Fibroblast of lung (primary cell): Measurements from ENCODE around the gene STXBP4. TPM values are rescaled to one million over a fixed set of nuclear protein-coding genes. Genes with fewer than 3 reads are reported as not detected.

Source experiments
- DNase-seq, 2 donors: peaks; one replicate each; pipeline versions ENCODE4 v3.0.0 to v3.0.0-alpha.2; 2010; ENCODE audit warnings: low read depth in 2 of 2
- H2AFZ ChIP-seq: 2 replicates; pipeline ENCODE4 v1.5.1; 2012; ENCODE audit warnings: low read length, control low read depth, inconsistent platforms
- H3K27ac ChIP-seq: 2 replicates; pipeline ENCODE4 v1.5.1; 2011; ENCODE audit warnings: low read length, control low read depth; ENCODE audit not compliant: insufficient read depth
- H3K27me3 ChIP-seq: 2 replicates; pipeline ENCODE4 v1.5.1; 2011; ENCODE audit warnings: mild to moderate bottlenecking, low read length; ENCODE audit not compliant: control insufficient read depth, insufficient read depth
- H3K36me3 ChIP-seq: 2 replicates; pipeline ENCODE4 v1.5.1; 2011; ENCODE audit warnings: low read length; ENCODE audit not compliant: control insufficient read depth, insufficient read depth
- H3K4me1 ChIP-seq: 2 replicates; pipeline ENCODE4 v1.5.1; 2011; ENCODE audit warnings: low read length; ENCODE audit not compliant: control insufficient read depth, insufficient read depth; ENCODE audit errors: extremely low read depth
- H3K4me2 ChIP-seq: 2 replicates; pipeline ENCODE4 v1.5.1; 2011; ENCODE audit warnings: low read length, control low read depth; ENCODE audit not compliant: insufficient read depth; ENCODE audit errors: extremely low read depth
- H3K4me3 ChIP-seq, 4 experiments: fragments of 200-600 bp in 1 of 4; sonication (generic) in 1 of 4; replicated peaks in 1 of 4; 2 replicates each; pipeline ENCODE4 v1.5.1; 2011 to 2016; ENCODE audit warnings: low read length in 4 of 4, low read depth in 3 of 4, mild to moderate bottlenecking in 3 of 4, control low read depth in 2 of 4, inconsistent platforms in 1 of 4, mixed read lengths in 1 of 4; ENCODE audit not compliant: insufficient read depth in 1 of 4; ENCODE audit errors: control extremely low read depth in 1 of 4
- H3K79me2 ChIP-seq: 2 replicates; pipeline ENCODE4 v1.5.1; 2012; ENCODE audit warnings: mild to moderate bottlenecking, low read length, inconsistent platforms; ENCODE audit not compliant: control insufficient read depth, insufficient read depth
- H3K9ac ChIP-seq: 2 replicates; pipeline ENCODE4 v1.5.1; 2011; ENCODE audit warnings: mild to moderate bottlenecking, low read length, control low read depth; ENCODE audit not compliant: insufficient read depth
- H3K9me3 ChIP-seq: 2 replicates; pipeline ENCODE4 v1.5.1; 2012; ENCODE audit warnings: low read depth, low read length; ENCODE audit not compliant: control insufficient read depth, insufficient read depth
- H4K20me1 ChIP-seq: 2 replicates; pipeline ENCODE4 v1.5.1; 2011; ENCODE audit warnings: low read length; ENCODE audit not compliant: control insufficient read depth, insufficient read depth; ENCODE audit errors: extremely low read depth
- CTCF ChIP-seq, 2 donors: IDR thresholded peaks in 1 of 2; conservative IDR thresholded peaks in 1 of 2; 1 replicate in 1 of 2; 2 replicates in 1 of 2; pipeline ENCODE4 v1.5.1; 2011 to 2012; ENCODE audit warnings: low read length in 2 of 2, control low read depth in 1 of 2, inconsistent platforms in 1 of 2, low read depth in 1 of 2, mild to moderate bottlenecking in 1 of 2
- EZH2 ChIP-seq: IDR thresholded peaks from 2 replicates; pipeline ENCODE4 v1.5.1; 2012; ENCODE audit warnings: low read length, control low read depth, mild to moderate bottlenecking; ENCODE audit errors: missing control alignments
- polyA plus RNA-seq, 2 donors: library from polyadenylated mRNA; depleted of rRNA in 1 of 2; stranded (reverse) in 1 of 2; unstranded in 1 of 2; fragments of >200 nt; gene quantifications; 2 replicates each; pipeline ENCODE4 v1.2.1, GENCODE V29; 2011 to 2012; ENCODE audit warnings: missing spikeins in 1 of 2
- total RNA-seq: library from RNA; depleted of rRNA; stranded (reverse); fragments of >200 nt; gene quantifications from 2 replicates; pipeline ENCODE4 v1.2.1, GENCODE V29; 2014

STXBP4 gene
- total and polyA plus RNA-seq, 2 donors (not counting 1 experiment from before 2014, with no cell fraction given), result 5.6 to 9.8 TPM

- Histone ChIP-seq H3K4me1 (peaks cover 2% of the 10 kb centered on the region), H3K9ac (no peak overlapping the region), H3K9me3 (no peaks in the 10 kb centered on the region), H4K20me1 (no peaks in the 10 kb centered on the region), H3K4me3 (no peak overlapping the region), H2AFZ (no peak overlapping the region), H3K79me2 (no peaks in the 10 kb centered on the region), H3K4me2 (peak overlapping the region; percentile 23), H3K36me3 (no peaks in the 10 kb centered on the region), H3K27me3 (no peaks in the 10 kb centered on the region), H3K27ac (no peak overlapping the region)
- TF ChIP-seq EZH2 (no peak), CTCF (conservative IDR thresholded peaks at IDR 0.05 in 1 of 2, IDR thresholded peaks at IDR 0.05 in 1 of 2; ENCODE audit: low read depth in 1 of 2, low read length in 2 of 2) (no peak)
- peak; percentile 93 to 99 for DNase-seq
Observed at GRCh38 chr17:54948380-54948779, 20.2 kb upstream of the STXBP4 start.

GRCh38 chr17:54950116-54950515 lies 18.4 kb upstream of the STXBP4 start:
- Histone ChIP-seq H3K36me3 (no peaks in the 10 kb centered on the region), H3K27ac (no peak overlapping the region), H3K4me1 (peaks cover 2% of the 10 kb centered on the region), H3K4me2 (no peak overlapping the region), H3K4me3 (no peak overlapping the region), H3K27me3 (no peaks in the 10 kb centered on the region), H3K79me2 (no peaks in the 10 kb centered on the region), H2AFZ (no peak overlapping the region), H3K9me3 (no peaks in the 10 kb centered on the region), H4K20me1 (no peaks in the 10 kb centered on the region), H3K9ac (no peak overlapping the region)
- DNase-seq, result no peak
- TF ChIP-seq CTCF (conservative IDR thresholded peaks at IDR 0.05 in 1 of 2, IDR thresholded peaks at IDR 0.05 in 1 of 2; ENCODE audit: low read depth in 1 of 2, low read length in 2 of 2), result no peak
- no peak for TF ChIP-seq EZH2

- Histone ChIP-seq H3K27me3 (no peaks in the 10 kb centered on the region), H3K36me3 (no peaks in the 10 kb centered on the region), H3K4me1 (peaks cover 2% of the 10 kb centered on the region), H3K9ac (no peak overlapping the region), H3K9me3 (no peaks in the 10 kb centered on the region), H2AFZ (no peak overlapping the region), H3K4me3 (no peak overlapping the region), H3K27ac (no peak overlapping the region), H4K20me1 (no peaks in the 10 kb centered on the region), H3K4me2 (no peak overlapping the region), H3K79me2 (no peaks in the 10 kb centered on the region)
- no peak for DNase-seq
- no peak for TF ChIP-seq CTCF (conservative IDR thresholded peaks at IDR 0.05 in 1 of 2, IDR thresholded peaks at IDR 0.05 in 1 of 2; ENCODE audit: low read depth in 1 of 2, low read length in 2 of 2)
- no peak for TF ChIP-seq EZH2
Observed at GRCh38 chr17:54951286-54951685, 17.3 kb upstream of the STXBP4 start.
